Stimulated activated CD4-positive, alpha-beta T cell treated with anti-CD3 and anti-CD28 coated beads, Interleukin-12 subunit alpha, Interleukin-12 subunit beta, amount 100 ng/mL, for 24 hours (primary cell): ENCODE data around the gene CADM2.
"Not testable (repeated sequence)": the region's sequence is repeated elsewhere in the genome, so short reads cannot be mapped to it uniquely, and the experiment has no call there.

ENCODE experiments used
- DNase-seq, 2 experiments: peaks; one replicate each; pipeline ENCODE4 v3.0.0-alpha.2; 2020; ENCODE audit warnings: low read depth in 2 of 2

Gene CADM2

DNA sequence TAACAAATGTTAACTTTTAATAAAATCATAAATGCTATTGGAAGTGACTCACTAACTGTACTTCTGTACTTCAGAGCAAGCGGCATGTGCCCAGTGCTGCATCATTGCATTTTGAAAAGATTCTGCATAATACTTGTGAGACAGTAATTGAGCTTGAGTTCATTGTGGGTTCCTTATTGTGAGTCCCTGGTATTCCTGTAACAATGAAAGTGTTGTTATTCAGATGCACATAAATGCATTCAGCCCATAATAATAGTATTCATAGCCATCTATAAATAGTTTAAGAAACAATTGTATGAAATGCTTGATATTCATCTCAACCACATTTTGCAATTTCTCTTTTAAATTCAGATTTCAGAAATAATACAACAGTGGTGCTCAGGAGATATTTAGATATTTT is 976.4 kb downstream of the CADM2 start:
- DNase-seq = no peak

- DNase-seq = no peak
These were observed 980.3 kb downstream of the CADM2 start for GRCh38 chr3:85939074-85939482.

GRCh38 chr3:85950435-85950834 is 991.6 kb downstream of the CADM2 start:
- no peak for DNase-seq

DNA sequence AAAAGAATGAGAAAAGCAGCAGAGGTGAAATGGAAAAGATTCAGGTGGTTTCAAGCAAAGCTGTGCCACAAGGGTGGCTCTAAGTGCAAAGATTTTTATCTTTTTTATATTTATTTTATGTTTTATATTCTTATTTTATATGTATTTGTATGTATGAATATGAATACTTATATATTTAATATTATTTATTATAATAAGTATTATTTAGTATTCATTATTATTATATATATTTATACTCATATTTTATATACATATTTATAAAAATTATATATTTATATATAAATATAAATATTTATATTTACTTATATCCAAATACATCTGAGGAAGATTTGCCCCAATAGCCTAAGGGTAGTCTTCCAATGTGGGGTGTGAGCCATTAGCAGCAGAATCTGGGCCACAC is 1002.0 kb downstream of the CADM2 start:
- no peak for DNase-seq

DNA sequence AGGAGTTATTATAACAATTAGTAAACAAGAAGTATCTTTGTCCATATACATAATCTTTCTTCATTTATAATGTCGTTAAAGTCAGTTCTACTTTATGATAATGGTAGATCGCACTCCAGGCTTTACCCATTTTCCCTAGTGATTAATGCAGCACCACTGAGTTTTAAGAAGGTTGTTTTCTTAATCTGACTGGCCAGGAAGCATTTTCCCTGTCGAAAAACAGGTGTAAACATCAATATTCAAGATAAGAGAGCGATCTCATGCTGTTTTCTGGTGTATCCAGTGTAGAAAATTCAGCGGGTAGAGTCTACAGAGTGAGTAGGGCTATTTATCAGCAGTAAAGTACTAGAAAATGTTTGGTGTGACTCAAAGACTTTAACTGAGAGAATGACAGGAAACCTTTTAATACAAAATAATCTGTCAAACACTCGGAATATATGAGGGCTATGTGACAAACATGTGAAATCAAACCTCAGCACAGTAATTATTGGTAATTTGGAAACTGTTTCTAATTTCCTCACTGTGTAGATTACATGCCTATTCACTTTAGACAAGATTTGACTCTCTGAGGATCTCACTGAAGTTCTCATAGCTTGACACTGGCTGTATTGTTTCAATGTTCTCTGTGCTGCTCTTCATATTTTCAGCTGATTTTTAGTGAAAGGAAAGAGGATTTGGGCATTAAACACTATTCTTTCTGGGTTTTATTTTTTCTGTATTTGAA is 1019.0 kb downstream of the CADM2 start:
- no peak for DNase-seq

DNA sequence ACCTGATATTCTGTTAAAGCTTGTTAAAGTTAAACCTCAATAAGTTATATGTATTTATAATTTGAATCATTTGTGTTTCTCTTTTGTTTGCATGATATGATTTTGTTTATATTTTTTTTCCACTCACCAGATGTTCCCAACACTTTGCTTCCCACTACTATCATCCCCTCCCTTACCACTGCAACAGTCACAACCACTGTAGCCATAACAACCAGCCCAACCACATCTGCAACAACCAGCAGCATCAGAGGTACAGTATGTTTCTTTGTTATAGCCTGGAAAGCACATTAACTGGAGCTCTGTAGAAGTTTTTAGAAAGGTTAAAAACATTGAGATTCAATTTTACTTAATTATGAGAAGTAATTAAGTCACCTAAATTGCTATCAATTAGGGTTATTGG is 1020.2 kb downstream of the CADM2 start:
- DNase-seq = no peak

- DNase-seq = not testable (repeated sequence)
These were observed 1030.8 kb downstream of the CADM2 start for GRCh38 chr3:85989581-85989980.

GRCh38 chr3:86029590-86029989 is 1070.8 kb downstream of the CADM2 start:
- no peak for DNase-seq

DNA sequence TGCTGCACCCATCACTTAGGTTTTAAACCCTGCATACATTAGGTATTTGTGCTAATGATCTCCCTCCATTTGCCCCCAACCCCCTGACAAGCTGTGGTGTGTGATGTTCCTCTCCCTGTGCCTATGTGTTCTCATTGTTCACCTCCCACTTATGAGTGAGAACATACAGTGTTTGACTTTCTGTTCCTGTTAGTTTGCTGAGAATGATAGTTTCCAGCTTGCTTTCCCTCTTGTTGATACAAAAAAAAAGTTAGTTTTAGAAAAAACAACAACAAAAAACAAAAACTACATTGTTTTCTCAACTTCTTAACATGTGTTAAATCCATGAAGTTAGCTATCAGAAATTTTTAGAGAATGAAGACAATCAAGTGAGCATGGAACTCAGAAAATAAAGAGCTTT is 1079.1 kb downstream of the CADM2 start:
- no peak for DNase-seq

GRCh38 chr3:86046436-86047136 is 1087.8 kb downstream of the CADM2 start:
- DNase-seq = no peak

DNA sequence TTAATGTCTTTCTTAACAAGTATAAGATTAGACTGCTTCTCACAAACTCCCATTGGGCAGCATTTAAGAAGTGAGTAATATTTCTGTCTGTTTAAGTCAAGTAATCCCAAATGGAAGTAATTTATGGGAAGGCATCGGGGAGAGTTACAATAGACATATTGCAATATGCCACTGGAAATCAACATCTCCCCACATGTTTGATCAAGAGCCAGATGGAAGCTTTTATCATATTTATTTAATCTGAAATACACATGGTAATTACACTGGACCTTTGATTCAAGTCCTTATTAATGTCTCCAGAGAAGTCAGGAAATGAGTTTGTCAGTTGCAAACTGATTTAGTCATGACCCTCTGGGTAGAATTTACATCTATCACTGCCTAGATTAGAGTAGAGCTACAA is 1088.4 kb downstream of the CADM2 start:
- DNase-seq = no peak

DNA sequence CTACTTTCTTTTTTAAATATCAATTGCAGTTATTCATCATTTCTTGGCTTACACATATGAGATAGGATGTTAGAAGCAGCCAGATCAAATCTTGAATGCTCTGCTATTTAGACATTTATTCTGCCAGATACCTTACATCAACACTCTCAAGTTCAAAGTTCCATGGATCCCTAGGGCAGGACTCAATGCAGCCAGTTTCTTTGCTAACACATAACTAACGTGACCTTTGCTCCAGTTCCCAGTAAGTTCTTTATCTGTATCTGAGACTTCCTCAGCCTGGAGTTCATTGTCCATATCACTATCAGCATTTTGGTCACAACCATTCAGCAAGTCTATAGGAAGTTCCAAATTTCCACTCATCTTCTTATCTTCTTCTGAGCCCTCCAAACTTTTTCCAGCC is 1092.3 kb downstream of the CADM2 start:
- no peak for DNase-seq

GRCh38 chr3:86056032-86056431 is 1097.2 kb downstream of the CADM2 start:
- no peak for DNase-seq

- no peak for DNase-seq
These were observed 1098.2 kb downstream of the CADM2 start for GRCh38 chr3:86056962-86057361.

DNA sequence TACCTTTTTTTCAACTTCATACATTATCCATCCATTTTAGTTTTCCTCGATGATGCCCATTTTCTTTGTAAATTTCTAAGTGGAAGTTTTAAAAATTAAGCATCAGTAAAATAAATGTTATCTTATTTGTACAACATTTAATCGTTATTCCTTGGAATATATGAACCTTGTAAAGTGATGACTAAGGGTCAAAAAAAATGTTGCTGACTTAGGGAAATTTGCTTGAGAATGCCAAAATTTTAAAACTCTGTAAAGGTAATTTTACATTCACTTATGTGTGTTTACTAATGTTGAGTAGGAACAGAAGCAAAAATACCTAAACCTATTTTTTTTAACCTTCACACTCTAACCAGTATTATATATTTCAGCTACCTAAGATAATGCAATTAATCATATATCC is 1115.0 kb downstream of the CADM2 start:
- no peak for DNase-seq

DNA sequence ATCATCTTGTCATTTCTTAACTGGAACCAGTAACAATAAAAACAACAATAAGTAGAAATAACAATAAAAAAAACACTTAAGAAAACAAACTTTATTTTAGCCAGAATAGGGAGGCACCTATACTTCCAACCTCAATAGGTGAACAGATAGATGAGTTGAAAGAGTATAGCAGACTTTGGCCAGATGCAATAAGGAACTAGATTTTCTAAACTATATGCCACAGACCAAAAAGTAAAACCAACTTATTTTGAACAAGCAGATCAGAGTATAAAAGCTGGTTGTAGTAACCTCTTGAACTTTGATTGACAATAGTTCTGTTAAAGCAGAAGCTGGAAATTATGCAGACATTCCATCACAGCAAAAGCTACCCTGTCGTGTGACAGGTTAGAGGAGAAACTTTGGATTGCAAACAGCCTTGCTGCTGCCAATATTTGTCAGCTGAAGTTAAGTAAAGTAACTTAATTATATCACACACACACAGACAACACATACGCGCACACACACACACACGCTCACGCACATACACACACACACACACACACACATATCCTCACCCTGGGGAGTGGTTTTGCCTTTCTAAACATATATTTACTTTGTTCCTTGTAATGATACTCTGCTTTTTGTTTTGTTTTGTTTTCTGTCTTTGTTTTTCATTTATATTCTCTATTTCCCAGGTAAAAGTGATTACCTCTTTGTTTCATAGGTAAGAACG is 1128.5 kb downstream of the CADM2 start:
- no peak for DNase-seq

GRCh38 chr3:86104154-86104553 is 1145.4 kb downstream of the CADM2 start:
- no peak for DNase-seq

DNA sequence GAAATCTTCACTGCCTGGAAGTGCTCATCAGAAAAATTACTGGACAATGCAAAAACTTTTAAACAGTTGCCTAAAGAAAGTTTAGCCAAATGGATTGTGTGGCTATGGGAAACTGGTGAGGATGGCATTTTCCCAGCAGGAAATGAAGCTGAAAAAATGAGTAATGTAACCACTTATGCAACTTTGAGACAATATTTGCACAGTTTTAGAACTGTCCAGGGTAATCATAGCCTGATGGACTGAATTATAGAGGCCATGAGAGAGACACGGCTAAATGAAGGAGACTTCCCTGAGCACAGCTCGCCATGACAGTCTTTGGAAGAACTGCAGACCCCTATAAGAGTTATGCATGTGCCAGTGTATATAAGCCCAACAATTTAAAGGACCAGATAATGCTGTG is 1150.6 kb downstream of the CADM2 start:
- DNase-seq = no peak
